Activated naive CD4-positive, alpha-beta T cell treated with anti-CD3 and anti-CD28 coated beads, Interleukin-2, amount 50 U/mL, for 24 hours (primary cell): ENCODE results near the gene DTX4.

Source experiments
- H3K27ac Mint-ChIP-seq: one replicate; pipeline ENCODE4 v1.8.0; 2021; ENCODE audit warnings: mild to moderate bottlenecking, mixed read lengths
- H3K27me3 Mint-ChIP-seq: one replicate; pipeline ENCODE4 v1.8.0; 2021; ENCODE audit warnings: mixed read lengths
- H3K36me3 Mint-ChIP-seq: one replicate; pipeline ENCODE4 v1.8.0; 2021; ENCODE audit warnings: mixed read lengths
- H3K4me1 Mint-ChIP-seq: one replicate; pipeline ENCODE4 v1.8.0; 2021; ENCODE audit warnings: mixed read lengths
- H3K4me3 Mint-ChIP-seq: one replicate; pipeline ENCODE4 v1.8.0; 2021; ENCODE audit warnings: mild to moderate bottlenecking, mixed read lengths
- H3K9me3 Mint-ChIP-seq: one replicate; pipeline ENCODE4 v1.8.0; 2021; ENCODE audit warnings: mixed read lengths

Gene DTX4

GRCh38 chr11:59196777-59197176 is 24.8 kb downstream of the DTX4 start:
- peaks cover 3% of the 10 kb centered on the region for H3K27me3 Mint-ChIP-seq
- peaks cover 18% of the 10 kb centered on the region for H3K4me1 Mint-ChIP-seq
- H3K27ac Mint-ChIP-seq, result no peak overlapping the region
- no peaks in the 10 kb centered on the region for H3K9me3 Mint-ChIP-seq
- H3K4me3 Mint-ChIP-seq, result no peak overlapping the region
- peaks cover 2% of the 10 kb centered on the region for H3K36me3 Mint-ChIP-seq

GRCh38 chr11:59197991-59198390 is 26.1 kb downstream of the DTX4 start:
- Mint-ChIP-seq H3K9me3 (no peaks in the 10 kb centered on the region), H3K27ac (no peak overlapping the region), H3K4me3 (no peak overlapping the region), H3K27me3 (peaks cover 3% of the 10 kb centered on the region), H3K36me3 (peaks cover 2% of the 10 kb centered on the region), H3K4me1 (peaks cover 18% of the 10 kb centered on the region)

GRCh38 chr11:59198726-59199125 is 26.8 kb downstream of the DTX4 start:
- Mint-ChIP-seq H3K9me3 (no peaks in the 10 kb centered on the region), H3K4me1 (peaks cover 18% of the 10 kb centered on the region), H3K27ac (no peak overlapping the region), H3K27me3 (peaks cover 3% of the 10 kb centered on the region), H3K4me3 (no peak overlapping the region), H3K36me3 (peaks cover 2% of the 10 kb centered on the region)

GRCh38 chr11:59199546-59200422 is 27.9 kb downstream of the DTX4 start:
- Mint-ChIP-seq H3K4me3 (no peak overlapping the region), H3K27me3 (peaks cover 3% of the 10 kb centered on the region), H3K36me3 (peaks cover 2% of the 10 kb centered on the region), H3K27ac (peak overlapping the region; percentile 31), H3K4me1 (peaks cover 18% of the 10 kb centered on the region), H3K9me3 (no peaks in the 10 kb centered on the region)

- Mint-ChIP-seq H3K4me3 (no peak overlapping the region), H3K27ac (no peak overlapping the region), H3K9me3 (no peaks in the 10 kb centered on the region), H3K36me3 (peaks cover 2% of the 10 kb centered on the region), H3K4me1 (peaks cover 18% of the 10 kb centered on the region), H3K27me3 (peaks cover 3% of the 10 kb centered on the region)
Measured at GRCh38 chr11:59200423-59200746, 28.5 kb downstream of the DTX4 start.

- Mint-ChIP-seq H3K4me1 (peaks cover 18% of the 10 kb centered on the region), H3K9me3 (no peaks in the 10 kb centered on the region), H3K27ac (no peak overlapping the region), H3K4me3 (no peak overlapping the region), H3K27me3 (peaks cover 3% of the 10 kb centered on the region), H3K36me3 (peaks cover 2% of the 10 kb centered on the region)
Measured at GRCh38 chr11:59201353-59201752, 29.4 kb downstream of the DTX4 start.

GRCh38 chr11:59204746-59205145 is 32.8 kb downstream of the DTX4 start:
- Mint-ChIP-seq H3K4me3 (no peak overlapping the region), H3K4me1 (peaks cover 42% of the 10 kb centered on the region), H3K27ac (peak overlapping the region; percentile 35), H3K36me3 (peaks cover 2% of the 10 kb centered on the region), H3K9me3 (no peaks in the 10 kb centered on the region), H3K27me3 (no peaks in the 10 kb centered on the region)

GRCh38 chr11:59205648-59206047 is 33.7 kb downstream of the DTX4 start:
- Mint-ChIP-seq H3K27ac (no peak overlapping the region), H3K9me3 (no peaks in the 10 kb centered on the region), H3K4me1 (peaks cover 33% of the 10 kb centered on the region), H3K4me3 (no peak overlapping the region), H3K27me3 (no peaks in the 10 kb centered on the region), H3K36me3 (peaks cover 1% of the 10 kb centered on the region)

GRCh38 chr11:59206635-59207034 is 34.7 kb downstream of the DTX4 start:
- H3K27me3 Mint-ChIP-seq, result peaks cover under 1% of the 10 kb centered on the region
- peak overlapping the region; percentile 11 for H3K4me3 Mint-ChIP-seq
- no peaks in the 10 kb centered on the region for H3K36me3 Mint-ChIP-seq
- H3K27ac Mint-ChIP-seq, result no peak overlapping the region
- H3K4me1 Mint-ChIP-seq, result peaks cover 30% of the 10 kb centered on the region
- H3K9me3 Mint-ChIP-seq, result no peaks in the 10 kb centered on the region

GRCh38 chr11:59207988-59208451 is 36.1 kb downstream of the DTX4 start:
- Mint-ChIP-seq H3K36me3 (no peaks in the 10 kb centered on the region), H3K27me3 (peaks cover 2% of the 10 kb centered on the region), H3K9me3 (no peaks in the 10 kb centered on the region), H3K4me3 (peak overlapping the region; percentile 75), H3K27ac (peak overlapping the region; percentile 74), H3K4me1 (peaks cover 30% of the 10 kb centered on the region)

- no peaks in the 10 kb centered on the region for H3K9me3 Mint-ChIP-seq
- H3K27ac Mint-ChIP-seq, result no peak overlapping the region
- H3K4me1 Mint-ChIP-seq, result peaks cover 30% of the 10 kb centered on the region
- no peak overlapping the region for H3K4me3 Mint-ChIP-seq
- H3K36me3 Mint-ChIP-seq, result no peaks in the 10 kb centered on the region
- peaks cover 3% of the 10 kb centered on the region for H3K27me3 Mint-ChIP-seq
Measured at GRCh38 chr11:59208956-59209355, 37.0 kb downstream of the DTX4 start.

GRCh38 chr11:59212222-59212621 is 40.3 kb downstream of the DTX4 start:
- no peaks in the 10 kb centered on the region for H3K9me3 Mint-ChIP-seq
- no peak overlapping the region for H3K27ac Mint-ChIP-seq
- H3K4me1 Mint-ChIP-seq, result peaks cover 31% of the 10 kb centered on the region
- H3K27me3 Mint-ChIP-seq, result peaks cover 5% of the 10 kb centered on the region
- no peak overlapping the region for H3K4me3 Mint-ChIP-seq
- H3K36me3 Mint-ChIP-seq, result no peaks in the 10 kb centered on the region

GRCh38 chr11:59212744-59213631 is 41.1 kb downstream of the DTX4 start, which contains the start of gene MPEG1:
Gene MPEG1 (minus strand): TSS chr11:59212927. CDS start chr11:59212865, 62 bp downstream.
- Mint-ChIP-seq H3K36me3 (no peaks in the 10 kb centered on the region), H3K27me3 (peaks cover 5% of the 10 kb centered on the region), H3K4me3 (no peak within 1 kb of the TSS), H3K9me3 (no peaks in the 10 kb centered on the region), H3K27ac (no peak within 1 kb of the TSS), H3K4me1 (peaks cover 29% of the 10 kb centered on the region)

- Mint-ChIP-seq H3K27ac (no peak overlapping the region), H3K9me3 (no peaks in the 10 kb centered on the region)
Measured at GRCh38 chr11:59214141-59214893, 42.4 kb downstream of the DTX4 start.

More at GRCh38 chr11:59214141-59214893, 42.4 kb downstream of the DTX4 start:
- H3K27me3 Mint-ChIP-seq, result peaks cover 5% of the 10 kb centered on the region
- peaks cover 16% of the 10 kb centered on the region for H3K4me1 Mint-ChIP-seq
- no peak overlapping the region for H3K4me3 Mint-ChIP-seq
- no peaks in the 10 kb centered on the region for H3K36me3 Mint-ChIP-seq
